ENCODE data around the gene SYNGAP1.
"Not testable (repeated sequence)": the region's sequence is repeated elsewhere in the genome, so short reads cannot be mapped to it uniquely, and the experiment has no call there.

DNA sequence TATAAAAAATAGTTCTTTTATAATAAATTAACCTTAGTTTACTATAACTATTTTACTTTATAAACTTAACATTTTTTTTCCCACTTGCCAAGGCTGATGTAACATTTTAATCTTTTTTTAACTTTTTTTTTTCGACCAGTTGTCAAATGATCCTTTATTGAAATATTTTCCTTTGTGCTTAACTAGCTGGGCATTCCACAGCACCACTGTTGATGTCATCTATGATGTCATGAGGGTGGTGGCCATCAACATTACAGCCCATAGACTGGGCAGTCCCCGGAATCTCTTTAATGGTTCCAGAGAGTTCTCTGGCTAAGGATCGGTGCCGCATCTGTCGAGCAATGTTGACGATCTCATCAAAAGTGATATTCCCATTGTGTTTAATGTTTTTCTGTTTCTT, 20.0 kb upstream of the SYNGAP1 start:
- TF ChIP-seq, protein P1, sequence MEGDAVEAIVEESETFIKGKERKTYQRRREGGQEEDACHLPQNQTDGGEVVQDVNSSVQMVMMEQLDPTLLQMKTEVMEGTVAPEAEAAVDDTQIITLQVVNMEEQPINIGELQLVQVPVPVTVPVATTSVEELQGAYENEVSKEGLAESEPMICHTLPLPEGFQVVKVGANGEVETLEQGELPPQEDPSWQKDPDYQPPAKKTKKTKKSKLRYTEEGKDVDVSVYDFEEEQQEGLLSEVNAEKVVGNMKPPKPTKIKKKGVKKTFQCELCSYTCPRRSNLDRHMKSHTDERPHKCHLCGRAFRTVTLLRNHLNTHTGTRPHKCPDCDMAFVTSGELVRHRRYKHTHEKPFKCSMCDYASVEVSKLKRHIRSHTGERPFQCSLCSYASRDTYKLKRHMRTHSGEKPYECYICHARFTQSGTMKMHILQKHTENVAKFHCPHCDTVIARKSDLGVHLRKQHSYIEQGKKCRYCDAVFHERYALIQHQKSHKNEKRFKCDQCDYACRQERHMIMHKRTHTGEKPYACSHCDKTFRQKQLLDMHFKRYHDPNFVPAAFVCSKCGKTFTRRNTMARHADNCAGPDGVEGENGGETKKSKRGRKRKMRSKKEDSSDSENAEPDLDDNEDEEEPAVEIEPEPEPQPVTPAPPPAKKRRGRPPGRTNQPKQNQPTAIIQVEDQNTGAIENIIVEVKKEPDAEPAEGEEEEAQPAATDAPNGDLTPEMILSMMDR (IDR thresholded peaks at IDR 0.05) = not testable (repeated sequence)
- TF ChIP-seq EP300, POLR2A, POLR2AphosphoS5 (IDR thresholded peaks at IDR 0.05): not testable (repeated sequence)

Measured in stomach (tissue), 4 donors.